ENCODE measurements around the gene OVCA2. TPM values are rescaled to one million over a fixed set of nuclear protein-coding genes. Genes with fewer than 3 reads are reported as not detected.

The OVCA2 gene
- total RNA-seq, 2 experiments from 2014 or later, result 22.7 to 24.7 TPM

DNA sequence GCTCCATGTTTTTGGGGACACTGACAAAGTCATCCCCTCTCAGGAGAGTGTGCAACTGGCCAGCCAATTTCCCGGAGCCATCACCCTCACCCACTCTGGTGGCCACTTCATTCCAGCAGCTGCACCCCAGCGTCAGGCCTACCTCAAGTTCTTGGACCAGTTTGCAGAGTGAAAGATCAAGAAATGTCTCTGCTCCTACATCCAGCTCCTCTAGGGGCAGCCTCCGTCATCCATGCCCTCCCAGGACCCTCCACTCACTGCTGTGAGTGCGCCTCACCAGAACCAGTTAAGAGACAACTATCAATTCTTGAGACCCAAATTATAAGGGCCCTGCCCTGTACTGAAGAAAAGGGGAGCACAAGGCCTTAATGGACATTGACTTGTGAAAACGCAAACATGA lies 1.1 kb downstream of the OVCA2 start:
- H3K27me3 Mint-ChIP-seq (ENCODE audit: low read depth), result no peaks in the 10 kb centered on the region
- H3K4me1 Mint-ChIP-seq (ENCODE audit: low read depth), result peaks cover 27% of the 10 kb centered on the region
- CTCF ChIA-PET, result interaction anchor here (2.1 kb wide), 1 partner anchor 14 kb away, joined by 5 read pairs; no protein-coding TSS in a partner anchor
- H3K4me3 Mint-ChIP-seq, result peak overlapping the region; percentile 94
- intact Hi-C loops (cut with micrococcal nuclease), result loop anchor here (5.0 kb wide), 1 partner anchor 376 kb away; no protein-coding TSS in a partner anchor
- peaks cover 21% of the 10 kb centered on the region for H3K36me3 Mint-ChIP-seq (ENCODE audit: low read depth)
- H3K27ac Mint-ChIP-seq, result peak overlapping the region; percentile 93
- no peak for DNase-seq
- H3K9me3 Mint-ChIP-seq, result no peaks in the 10 kb centered on the region

DNA sequence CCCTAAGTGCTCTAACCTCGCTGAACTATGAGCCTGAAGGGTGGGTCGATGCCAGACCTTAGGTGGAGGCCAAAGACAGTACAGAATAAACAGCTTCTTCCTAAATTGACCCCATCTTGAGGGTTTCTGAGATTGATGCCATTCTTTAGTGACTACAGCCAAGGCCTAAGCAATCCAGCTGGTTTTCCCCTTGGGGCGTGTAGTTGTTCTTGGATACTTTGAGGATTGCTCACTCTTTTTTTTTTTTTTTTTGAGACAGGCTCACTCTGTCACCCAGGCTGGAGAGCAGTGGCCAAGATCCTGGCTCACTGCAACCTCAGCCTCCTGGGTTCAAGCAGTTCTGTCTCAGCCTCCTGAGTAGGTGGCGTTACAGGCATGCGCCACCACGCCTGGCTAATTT lies 2.0 kb downstream of the OVCA2 start:
- peaks cover 21% of the 10 kb centered on the region for H3K36me3 Mint-ChIP-seq (ENCODE audit: low read depth)

DNA sequence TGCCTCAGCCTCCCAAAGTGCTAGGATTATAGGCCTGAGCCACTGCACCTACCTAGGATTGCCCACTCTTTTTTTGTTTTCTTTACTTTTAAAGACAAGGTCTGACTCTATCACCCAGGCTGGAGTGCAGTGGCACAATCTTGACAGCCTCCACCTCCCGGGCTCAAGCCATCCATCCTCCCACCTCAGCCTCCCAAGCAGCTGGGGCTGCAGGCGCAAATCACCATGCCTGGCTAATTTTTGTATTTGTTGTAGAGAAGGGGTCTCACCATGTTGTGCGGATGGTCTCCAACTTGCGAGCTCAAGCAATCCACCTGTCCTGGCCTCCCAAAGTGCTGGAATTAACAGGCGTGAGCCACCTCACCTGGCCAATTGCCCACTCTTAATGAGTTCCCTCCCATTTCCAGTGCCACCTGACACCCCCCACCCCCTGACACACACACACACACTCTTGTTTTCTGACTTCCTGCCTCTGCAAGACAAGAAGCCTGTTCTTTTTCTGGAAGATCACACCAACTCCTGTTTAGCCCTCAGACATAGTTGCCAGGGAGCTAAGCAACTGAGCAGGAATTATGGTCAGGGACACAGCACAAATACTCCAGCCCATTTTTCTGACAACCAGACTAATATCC lies 2.6 kb downstream of the OVCA2 start:
- Mint-ChIP-seq H3K4me3 (no peak overlapping the region), H3K27ac (peak overlapping the region; percentile 54)

More for the DNA sequence above, 2.0 kb downstream of the OVCA2 start:
- intact Hi-C loops (cut with micrococcal nuclease), result loop anchor here (5.0 kb wide), 1 partner anchor 376 kb away; no protein-coding TSS in a partner anchor
- Mint-ChIP-seq H3K9me3 (no peaks in the 10 kb centered on the region), H3K4me1 (ENCODE audit: low read depth) (peaks cover 30% of the 10 kb centered on the region), H3K27me3 (ENCODE audit: low read depth) (no peaks in the 10 kb centered on the region), H3K27ac (peak overlapping the region; percentile 65), H3K4me3 (peak overlapping the region; percentile 12)
- DNase-seq, result no peak
- CTCF ChIA-PET, result interaction anchor here (0.6 kb wide), 1 partner anchor 217 kb away, joined by 4 read pairs; no protein-coding TSS in a partner anchor

DNA sequence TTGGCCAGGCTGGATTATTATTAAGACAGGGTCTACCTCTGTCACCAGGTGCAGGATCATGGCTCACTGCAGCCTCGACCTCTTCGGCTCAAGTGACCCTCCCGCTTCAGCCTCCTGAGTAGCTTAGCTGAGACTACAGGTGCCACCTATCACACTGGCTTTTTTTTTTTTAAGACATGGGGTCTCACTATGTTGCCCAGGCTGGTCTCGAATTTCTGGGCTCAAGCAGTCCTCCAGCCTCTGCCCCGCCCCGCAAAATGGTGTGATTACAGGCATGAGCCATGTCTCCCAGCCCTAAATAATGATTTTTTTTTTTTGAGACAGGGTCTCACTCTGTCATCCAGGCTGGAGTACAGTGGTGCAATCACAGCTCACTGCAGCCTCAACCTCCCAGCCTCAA lies 5.8 kb downstream of the OVCA2 start:
- no peak for DNase-seq
- H3K4me3 Mint-ChIP-seq, result no peak overlapping the region
- no peak overlapping the region for H3K27ac Mint-ChIP-seq
- H3K4me1 Mint-ChIP-seq (ENCODE audit: low read depth), result peaks cover 26% of the 10 kb centered on the region
- H3K36me3 Mint-ChIP-seq (ENCODE audit: low read depth), result peaks cover 11% of the 10 kb centered on the region
- intact Hi-C loops (cut with micrococcal nuclease), result no loop called here
- H3K27me3 Mint-ChIP-seq (ENCODE audit: low read depth), result peaks cover 13% of the 10 kb centered on the region
- CTCF ChIA-PET, result interaction anchor here (0.9 kb wide), 1 partner anchor 235 kb away, joined by 4 read pairs; no protein-coding TSS in a partner anchor
- no peaks in the 10 kb centered on the region for H3K9me3 Mint-ChIP-seq

More for the DNA sequence above, 2.6 kb downstream of the OVCA2 start:
- H3K27me3 Mint-ChIP-seq (ENCODE audit: low read depth), result peaks cover 4% of the 10 kb centered on the region
- peaks cover 21% of the 10 kb centered on the region for H3K36me3 Mint-ChIP-seq (ENCODE audit: low read depth)
- no peak for DNase-seq
- CTCF ChIA-PET, result interaction anchor here (0.6 kb wide), 1 partner anchor 217 kb away, joined by 4 read pairs; no protein-coding TSS in a partner anchor
- H3K4me1 Mint-ChIP-seq (ENCODE audit: low read depth), result peaks cover 36% of the 10 kb centered on the region
- intact Hi-C loops (cut with micrococcal nuclease), result loop anchor here (5.0 kb wide), 1 partner anchor 377 kb away; no protein-coding TSS in a partner anchor
- no peaks in the 10 kb centered on the region for H3K9me3 Mint-ChIP-seq

DNA sequence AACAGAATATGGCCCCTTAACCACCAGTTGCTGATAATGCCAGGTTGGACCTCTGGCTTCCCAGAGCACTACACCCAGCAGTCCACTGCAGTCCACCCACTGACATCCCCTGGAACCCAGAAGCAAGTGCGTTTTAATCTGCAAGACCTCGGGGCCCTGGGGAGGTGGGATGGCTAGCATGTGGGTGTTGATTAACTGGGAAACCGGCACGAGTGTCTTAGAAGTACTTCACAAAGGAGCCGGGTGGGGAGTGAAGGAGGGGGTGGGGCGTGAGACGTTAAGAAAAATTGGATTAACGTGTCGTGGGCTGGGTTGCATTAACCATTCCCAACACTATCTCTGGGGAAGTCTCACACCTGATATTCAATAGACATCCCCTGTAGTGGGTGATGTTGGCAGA lies 7.0 kb downstream of the OVCA2 start:
- intact Hi-C loops (cut with micrococcal nuclease), result loop anchor here (2.0 kb wide), 1 partner anchor 18 kb away; the partner anchor contains the start of gene DPH1

DNA sequence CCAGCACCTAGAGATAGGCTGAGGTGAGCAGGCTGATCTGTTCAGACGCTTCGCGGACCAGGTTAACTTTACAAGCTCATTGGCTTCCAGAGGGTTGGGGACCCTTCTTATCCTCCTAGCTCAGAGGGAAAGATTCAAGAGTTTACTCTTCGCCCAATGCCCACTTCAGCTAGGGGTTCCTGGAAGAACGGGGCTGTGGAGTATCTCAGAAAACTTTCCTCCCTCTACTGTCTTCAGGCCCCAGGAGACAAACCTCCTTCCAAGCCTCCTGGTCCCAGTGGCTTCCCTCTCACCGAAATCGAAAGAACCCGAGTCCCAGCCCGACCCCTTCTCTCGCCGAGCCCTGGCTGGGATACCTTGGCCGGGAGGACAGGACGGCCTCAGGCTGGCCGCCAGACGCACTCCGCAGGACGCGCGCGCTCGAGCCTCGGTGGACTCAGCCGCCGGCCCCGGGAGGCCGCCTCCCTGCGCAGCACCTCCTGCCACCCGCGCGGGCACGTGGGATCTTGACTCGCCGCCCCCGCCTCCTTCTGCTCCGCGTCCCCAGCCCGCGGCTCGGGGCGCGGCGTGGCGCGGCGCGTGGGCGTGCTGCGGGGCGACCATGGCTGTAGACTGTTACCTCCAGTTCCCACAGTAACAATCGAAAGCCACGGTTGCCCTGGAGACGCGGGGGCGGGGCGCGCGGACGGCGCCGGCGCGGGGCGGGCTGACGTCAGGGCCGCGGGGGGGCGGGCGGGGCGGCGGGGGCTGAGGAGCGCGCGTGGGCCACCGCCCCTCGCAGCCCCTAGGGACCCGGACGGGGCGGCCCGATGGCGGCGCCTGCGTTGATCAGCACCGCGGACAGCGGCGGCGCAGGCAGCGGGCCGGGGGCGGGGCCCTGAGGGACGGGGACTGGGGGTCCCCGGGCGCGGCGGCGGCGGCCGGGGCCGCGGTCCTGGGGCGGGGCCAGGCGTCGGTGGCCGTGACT lies 7.8 kb downstream of the OVCA2 start:
- H3K9me3 Mint-ChIP-seq, result no peaks in the 10 kb centered on the region
- peak overlapping the region; percentile 63 for H3K4me3 Mint-ChIP-seq
- CTCF ChIA-PET, result interaction anchor here (0.7 to 1.4 kb wide), 2 partner anchors 9 to 195 kb away, joined by 4 read pairs; no protein-coding TSS in a partner anchor
- H3K27ac Mint-ChIP-seq, result no peak overlapping the region
- intact Hi-C loops (cut with micrococcal nuclease), result loop anchor here (2.0 to 5.0 kb wide), 3 partner anchors 19 to 353 kb away; partner anchors contain the start of genes DPH1, MNT, SMG6 and SRR
- peaks cover 20% of the 10 kb centered on the region for H3K4me1 Mint-ChIP-seq (ENCODE audit: low read depth)
- H3K27me3 Mint-ChIP-seq (ENCODE audit: low read depth), result peaks cover 17% of the 10 kb centered on the region
- peak; percentile 83 for DNase-seq
- H3K36me3 Mint-ChIP-seq (ENCODE audit: low read depth), result peaks cover 2% of the 10 kb centered on the region

More for the DNA sequence above, 7.0 kb downstream of the OVCA2 start:
- H3K4me3 Mint-ChIP-seq, result peak overlapping the region; percentile 63
- no peak overlapping the region for H3K27ac Mint-ChIP-seq
- peaks cover 21% of the 10 kb centered on the region for H3K4me1 Mint-ChIP-seq (ENCODE audit: low read depth)
- peaks cover 3% of the 10 kb centered on the region for H3K36me3 Mint-ChIP-seq (ENCODE audit: low read depth)
- CTCF ChIA-PET, result interaction anchor here (0.9 to 1.4 kb wide), 2 partner anchors 9 to 265 kb away, joined by 3 to 4 read pairs; no protein-coding TSS in a partner anchor
- DNase-seq, result no peak
- H3K9me3 Mint-ChIP-seq, result no peaks in the 10 kb centered on the region
- peaks cover 17% of the 10 kb centered on the region for H3K27me3 Mint-ChIP-seq (ENCODE audit: low read depth)

DNA sequence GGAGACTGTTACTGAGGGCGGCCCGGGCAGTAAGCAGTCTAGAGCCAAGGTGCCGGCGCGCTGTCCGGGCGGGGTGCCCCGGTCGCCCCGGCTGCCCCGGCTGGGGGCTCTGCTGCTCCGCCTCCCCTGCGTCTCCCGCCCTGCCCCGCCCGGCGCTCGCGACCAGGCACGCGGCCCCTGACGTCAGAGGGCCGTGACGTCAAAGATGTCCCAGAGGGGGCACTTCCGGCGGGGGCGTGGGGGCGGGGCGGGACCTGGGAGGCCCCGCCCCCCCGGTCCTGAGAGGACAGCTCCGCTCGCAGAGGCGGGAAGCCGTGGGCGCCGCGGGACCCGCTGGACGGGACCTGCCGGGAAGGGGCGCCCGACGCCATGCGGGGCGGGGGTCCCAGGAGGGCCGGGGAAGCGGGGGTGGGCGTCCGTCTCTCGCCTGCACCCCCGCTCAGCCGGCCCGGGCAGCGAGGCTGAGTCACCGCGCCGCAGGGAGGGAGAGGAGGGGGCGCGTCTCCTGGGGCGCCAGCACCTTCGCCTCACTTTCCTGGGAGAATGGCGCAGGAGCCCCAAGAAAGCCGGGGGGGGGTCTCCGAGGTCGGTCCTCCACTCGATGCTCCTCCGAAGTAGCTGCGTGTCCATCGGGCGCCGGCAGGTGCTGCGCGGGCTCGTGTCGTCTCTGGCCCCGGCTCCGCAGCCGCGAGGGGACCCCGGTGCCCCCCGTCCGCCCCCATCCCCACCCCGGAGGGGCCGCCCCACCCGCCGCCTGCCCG lies 8.7 kb downstream of the OVCA2 start:
- H3K4me1 Mint-ChIP-seq (ENCODE audit: low read depth), result peaks cover 18% of the 10 kb centered on the region
- H3K27me3 Mint-ChIP-seq (ENCODE audit: low read depth), result peaks cover 17% of the 10 kb centered on the region
- H3K4me3 Mint-ChIP-seq, result no peak overlapping the region
- H3K9me3 Mint-ChIP-seq, result no peaks in the 10 kb centered on the region
- peak; percentile 59 for DNase-seq
- intact Hi-C loops (cut with micrococcal nuclease), result loop anchor here (5.0 kb wide), 2 partner anchors 252 to 352 kb away; partner anchors contain the start of genes MNT, SMG6 and SRR
- H3K27ac Mint-ChIP-seq, result no peak overlapping the region
- no peaks in the 10 kb centered on the region for H3K36me3 Mint-ChIP-seq (ENCODE audit: low read depth)
- CTCF ChIA-PET, result interaction anchor here (1.8 kb wide), 1 partner anchor 194 kb away, joined by 5 read pairs; no protein-coding TSS in a partner anchor

DNA sequence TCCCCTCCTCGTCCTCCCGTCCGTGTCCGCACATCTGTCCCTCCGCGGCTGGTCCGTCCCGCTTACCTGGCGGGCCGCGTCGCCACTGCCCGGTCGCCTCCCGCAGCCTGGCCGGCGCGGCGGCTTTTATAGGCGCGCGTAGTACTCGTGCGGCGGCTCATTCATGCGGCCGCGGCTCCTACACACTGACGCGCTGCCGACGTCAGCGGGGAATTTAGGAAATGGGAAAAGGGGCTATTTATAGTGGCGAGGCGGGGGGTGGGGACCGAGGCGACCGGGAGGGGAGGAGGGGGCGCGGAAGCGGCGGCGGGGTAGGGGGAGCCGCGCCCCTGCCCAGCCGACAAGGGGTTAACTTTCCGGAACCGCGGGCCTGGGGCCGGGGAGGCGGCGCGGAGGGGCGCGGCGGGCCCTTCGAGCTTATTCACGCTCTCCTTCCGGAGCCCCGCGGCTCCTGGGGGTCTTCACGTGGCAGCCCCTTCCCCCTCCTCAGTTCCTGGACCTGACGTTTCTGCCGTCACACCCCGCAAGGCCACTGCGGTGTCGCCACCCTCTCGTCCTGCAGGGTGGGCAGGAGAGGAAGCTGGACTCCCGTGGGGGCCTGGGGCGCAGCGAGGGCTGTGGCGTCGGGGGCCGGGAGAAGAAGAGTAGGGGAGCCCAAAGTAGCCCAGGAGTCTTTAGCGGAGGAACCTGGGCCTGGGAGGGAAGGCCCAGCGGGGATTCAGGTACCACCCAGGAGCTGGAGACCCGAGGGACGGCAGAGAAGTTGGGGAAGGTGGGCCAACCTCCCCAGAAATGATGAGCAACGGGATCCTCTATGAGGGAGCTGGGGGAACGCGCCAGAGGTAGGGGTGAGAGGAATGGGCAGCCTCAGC lies 9.5 kb downstream of the OVCA2 start:
- Mint-ChIP-seq H3K4me3 (peak overlapping the region; percentile 36), H3K27me3 (ENCODE audit: low read depth) (peaks cover 17% of the 10 kb centered on the region), H3K4me1 (ENCODE audit: low read depth) (peaks cover 18% of the 10 kb centered on the region), H3K36me3 (ENCODE audit: low read depth) (no peaks in the 10 kb centered on the region), H3K27ac (no peak overlapping the region), H3K9me3 (no peaks in the 10 kb centered on the region)
- CTCF ChIA-PET, result interaction anchor here (1.0 to 1.8 kb wide), 2 partner anchors 193 to 212 kb away, joined by 3 to 5 read pairs; no protein-coding TSS in a partner anchor
- no peak for DNase-seq
- intact Hi-C loops (cut with micrococcal nuclease), result loop anchor here (5.0 kb wide), 2 partner anchors 251 to 351 kb away; partner anchors contain the start of genes MNT, SMG6 and SRR

DNA sequence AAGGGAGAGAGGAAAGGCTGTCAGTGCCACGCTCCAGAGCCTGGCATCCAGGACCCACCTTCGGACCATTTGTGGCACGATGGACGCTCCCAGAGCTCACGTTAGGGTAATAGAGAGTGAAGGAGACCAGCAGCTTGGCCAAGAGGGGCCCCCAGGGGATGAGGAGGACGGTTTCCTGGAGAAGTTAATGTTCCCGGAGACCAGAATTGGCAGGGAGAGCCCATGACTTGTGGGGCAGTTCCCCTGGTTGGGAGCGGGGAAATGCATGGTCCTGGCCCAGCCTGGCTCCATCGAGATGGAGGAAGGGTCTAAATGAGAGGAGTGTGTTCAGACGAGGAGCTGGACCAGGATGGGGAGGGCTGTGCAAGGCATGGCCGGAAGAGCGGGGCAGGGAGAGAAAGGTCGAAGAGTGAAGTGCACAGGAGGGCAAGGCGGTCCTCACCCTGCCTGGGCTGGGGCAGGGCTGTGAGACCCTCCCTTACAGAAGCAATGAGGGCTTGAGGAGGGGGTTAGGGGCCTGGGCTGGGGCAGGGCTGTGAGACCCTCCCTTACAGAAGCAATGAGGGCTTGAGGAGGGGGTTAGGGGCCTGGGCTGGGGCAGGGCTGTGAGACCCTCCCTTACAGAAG lies 10.2 kb downstream of the OVCA2 start:
- H3K4me3 Mint-ChIP-seq, result no peak overlapping the region
- peaks cover 17% of the 10 kb centered on the region for H3K27me3 Mint-ChIP-seq (ENCODE audit: low read depth)
- H3K36me3 Mint-ChIP-seq (ENCODE audit: low read depth), result peaks cover 2% of the 10 kb centered on the region
- DNase-seq, result no peak
- intact Hi-C loops (cut with micrococcal nuclease), result loop anchor here (5.0 kb wide), 2 partner anchors 250 to 350 kb away; partner anchors contain the start of genes MNT, SMG6 and SRR
- H3K9me3 Mint-ChIP-seq, result no peaks in the 10 kb centered on the region
- CTCF ChIA-PET, result interaction anchor here (1.0 to 1.8 kb wide), 2 partner anchors 193 to 212 kb away, joined by 3 to 5 read pairs; no protein-coding TSS in a partner anchor
- peaks cover 18% of the 10 kb centered on the region for H3K4me1 Mint-ChIP-seq (ENCODE audit: low read depth)
- no peak overlapping the region for H3K27ac Mint-ChIP-seq

Measured in activated naive CD4-positive, alpha-beta T cell treated with anti-CD3 and anti-CD28 coated beads for 36 hours (primary cell).